Mammary microvascular endothelial cell (primary cell): ENCODE results near the gene SMG6. TPM values are rescaled to one million over a fixed set of nuclear protein-coding genes. Genes with fewer than 3 reads are reported as not detected.

Experiments used
- total RNA-seq: library from RNA; depleted of rRNA; stranded (reverse); fragments of >200 nt; gene quantifications from 2 replicates; pipeline ENCODE4 v1.2.3, GENCODE V29; 2015

SMG6 gene
- total RNA-seq, result 49.2 and 73.6 TPM in 2 replicates

DNA sequence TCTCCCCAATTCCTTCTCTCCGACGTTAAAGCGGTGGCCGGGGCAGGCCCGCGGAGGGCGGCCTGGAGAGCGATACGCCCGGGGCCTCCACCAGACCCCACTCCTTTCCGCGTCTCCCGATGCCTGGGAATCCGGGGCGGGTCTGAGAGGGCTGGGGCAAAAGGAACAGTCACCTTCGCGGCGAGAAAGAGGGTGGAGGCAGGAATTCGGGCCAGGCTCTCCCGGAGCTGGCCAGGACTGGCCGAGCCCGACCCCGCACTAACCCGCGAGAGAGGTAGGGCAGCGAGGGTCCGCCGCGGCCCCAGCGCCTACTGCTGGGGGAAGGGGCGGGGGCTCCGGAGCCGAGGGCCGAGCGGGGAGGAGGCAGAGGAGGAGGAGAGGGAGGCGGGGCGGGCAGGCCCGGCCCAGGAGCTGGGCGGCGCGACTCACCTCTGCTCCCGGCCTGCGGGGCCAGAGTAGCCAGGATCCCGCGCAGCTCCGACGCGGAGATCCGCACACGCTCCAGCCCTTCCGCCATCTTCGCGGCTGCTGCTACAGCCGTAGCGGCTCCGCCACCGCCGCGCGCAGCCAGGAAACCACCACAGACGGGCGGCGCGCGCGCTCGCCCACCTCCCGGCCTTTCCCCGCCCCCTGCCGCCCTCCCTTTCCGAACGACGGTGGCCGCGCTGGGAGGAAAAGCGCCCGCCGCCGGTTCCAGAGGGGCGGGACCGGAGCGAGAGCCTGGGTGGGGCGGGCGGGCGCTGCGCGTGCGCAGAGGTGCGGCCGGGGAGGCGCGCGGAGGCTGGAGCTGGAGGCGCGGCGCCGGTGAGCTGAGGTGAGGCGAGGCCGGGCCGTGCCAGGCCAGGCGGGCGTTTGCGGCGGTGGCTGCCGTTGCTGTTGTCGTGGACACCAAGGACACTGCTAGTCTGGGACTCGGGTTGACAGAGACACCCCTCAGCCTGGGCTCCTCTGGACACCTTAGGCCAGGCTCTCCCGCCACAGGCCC is at the start of gene SMG6, which contains the start of gene SRR:
SMG6 (minus strand) TSS at position 582 of the 985 bp plus-strand sequence; CDS start at position 517, 65 bp downstream.
SRR (plus strand) TSS at position 747 of the 985 bp plus-strand sequence. CDS start 11,611 bp downstream, outside the sequence.

DNA sequence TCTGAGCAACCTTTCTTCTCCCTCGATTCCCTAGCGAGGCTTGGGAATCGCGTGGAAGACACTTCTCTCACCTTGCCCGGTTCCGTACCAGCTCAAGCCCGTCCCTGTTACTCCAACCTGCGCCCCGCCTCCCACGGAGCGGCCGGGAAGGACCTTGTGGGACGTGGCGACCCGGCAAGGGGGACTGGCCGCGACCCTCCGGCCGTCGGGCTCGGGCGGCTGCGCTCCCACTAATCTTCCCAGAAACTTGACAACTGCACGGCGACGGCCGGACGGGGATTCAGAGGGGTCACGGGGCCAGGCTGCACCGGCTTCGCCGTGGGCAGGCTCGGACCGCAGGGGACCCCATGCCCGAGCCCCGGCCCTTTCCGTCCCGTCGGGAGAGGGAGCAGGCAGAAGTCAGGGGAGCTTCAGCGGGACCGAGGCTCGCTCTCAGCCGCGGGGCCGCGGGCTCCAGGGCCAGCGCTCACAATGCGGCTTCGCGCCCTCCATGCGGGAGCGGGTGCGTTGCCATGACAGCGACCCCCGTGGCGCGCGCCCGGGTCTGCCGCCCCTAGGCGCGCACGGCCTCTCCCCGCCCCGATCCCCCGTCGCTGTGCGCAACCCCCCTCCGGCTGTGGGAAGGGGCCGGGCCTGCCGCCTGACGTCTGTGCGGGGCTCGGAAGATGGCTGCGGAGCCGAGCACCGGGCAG is 33.4 kb upstream of the SMG6 start, which contains the start of gene SGSM2:
SGSM2 (plus strand) TSS at position 650 of the 692 bp plus-strand sequence. CDS start 188 bp downstream, outside the sequence.

DNA sequence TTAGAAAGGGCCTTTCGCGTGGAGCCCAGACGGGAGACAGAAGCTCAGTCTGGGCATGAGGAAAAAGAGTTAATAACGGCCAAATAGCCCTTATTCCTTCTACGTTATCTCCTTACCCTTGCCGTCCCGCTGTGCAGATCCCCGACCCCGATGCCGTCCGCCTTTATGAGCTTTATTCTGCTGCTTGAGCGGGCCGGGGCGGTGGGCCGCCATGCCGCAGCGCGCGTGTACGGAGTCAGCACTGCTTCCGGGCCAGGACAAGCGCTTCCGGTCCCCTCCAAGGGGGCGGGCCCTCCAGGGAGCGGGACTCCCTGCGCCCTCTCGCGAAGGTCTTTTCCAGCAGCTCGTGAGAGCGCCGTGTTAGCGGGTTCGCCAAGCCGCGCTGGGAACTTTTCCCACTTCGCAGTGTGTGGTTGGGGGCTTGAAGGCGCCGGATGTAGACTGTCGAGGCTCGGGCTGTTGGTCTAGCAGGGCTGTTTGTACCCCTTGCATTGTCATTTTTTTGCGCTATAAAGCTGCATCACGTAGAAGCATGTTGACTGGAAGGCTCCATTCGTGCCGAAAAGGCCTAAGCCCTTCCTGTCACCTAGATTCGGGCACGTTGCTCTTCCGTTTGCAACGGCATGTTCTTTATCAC is 32.7 kb upstream of the SMG6 start, which contains the start of gene TSR1:
TSR1 (minus strand) TSS at position 243 of the 637 bp plus-strand sequence; CDS start at position 213, 30 bp downstream.

DNA sequence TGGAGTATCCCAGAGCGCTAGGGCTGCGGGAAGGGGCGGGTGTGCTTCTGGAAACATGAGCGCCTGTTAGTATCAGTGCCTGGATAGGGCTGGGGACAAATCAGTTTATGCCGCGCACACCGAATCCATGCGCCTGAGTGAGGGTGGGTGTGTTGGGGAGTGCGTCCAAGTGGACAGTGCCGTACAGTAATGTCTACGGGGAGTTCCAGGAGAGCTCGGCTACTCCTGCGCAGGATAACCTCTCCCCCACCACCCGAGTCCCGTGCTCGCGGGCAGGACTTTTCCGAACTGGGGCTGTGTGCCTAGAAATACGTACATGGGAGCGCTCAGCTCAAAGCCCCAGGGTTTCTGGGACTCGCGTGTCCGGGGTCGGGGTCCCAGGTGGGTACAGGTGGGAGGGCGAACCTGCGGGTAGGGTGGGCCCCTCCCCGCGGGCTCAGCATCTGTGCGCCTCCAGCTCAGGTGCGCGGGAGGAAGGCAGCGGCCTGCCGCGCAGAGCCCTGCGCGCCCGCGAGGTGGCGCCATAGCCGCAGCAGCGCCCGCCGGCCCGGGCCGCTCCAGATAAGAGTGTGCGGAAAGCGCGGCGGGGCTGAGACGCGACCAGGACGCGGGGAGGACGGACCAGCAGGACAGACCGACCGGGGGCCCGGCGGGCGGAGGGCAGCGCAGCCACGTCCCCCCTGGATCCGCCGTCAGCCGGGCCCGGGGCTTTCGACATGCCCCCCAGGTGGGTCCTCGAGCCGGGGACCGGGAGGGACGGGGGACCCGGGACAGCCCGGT is 248.9 kb downstream of the SMG6 start, which contains the start of gene HIC1:
HIC1 (plus strand) TSS at position 592 of the 780 bp plus-strand sequence. CDS start 1,588 bp downstream, outside the sequence.

DNA sequence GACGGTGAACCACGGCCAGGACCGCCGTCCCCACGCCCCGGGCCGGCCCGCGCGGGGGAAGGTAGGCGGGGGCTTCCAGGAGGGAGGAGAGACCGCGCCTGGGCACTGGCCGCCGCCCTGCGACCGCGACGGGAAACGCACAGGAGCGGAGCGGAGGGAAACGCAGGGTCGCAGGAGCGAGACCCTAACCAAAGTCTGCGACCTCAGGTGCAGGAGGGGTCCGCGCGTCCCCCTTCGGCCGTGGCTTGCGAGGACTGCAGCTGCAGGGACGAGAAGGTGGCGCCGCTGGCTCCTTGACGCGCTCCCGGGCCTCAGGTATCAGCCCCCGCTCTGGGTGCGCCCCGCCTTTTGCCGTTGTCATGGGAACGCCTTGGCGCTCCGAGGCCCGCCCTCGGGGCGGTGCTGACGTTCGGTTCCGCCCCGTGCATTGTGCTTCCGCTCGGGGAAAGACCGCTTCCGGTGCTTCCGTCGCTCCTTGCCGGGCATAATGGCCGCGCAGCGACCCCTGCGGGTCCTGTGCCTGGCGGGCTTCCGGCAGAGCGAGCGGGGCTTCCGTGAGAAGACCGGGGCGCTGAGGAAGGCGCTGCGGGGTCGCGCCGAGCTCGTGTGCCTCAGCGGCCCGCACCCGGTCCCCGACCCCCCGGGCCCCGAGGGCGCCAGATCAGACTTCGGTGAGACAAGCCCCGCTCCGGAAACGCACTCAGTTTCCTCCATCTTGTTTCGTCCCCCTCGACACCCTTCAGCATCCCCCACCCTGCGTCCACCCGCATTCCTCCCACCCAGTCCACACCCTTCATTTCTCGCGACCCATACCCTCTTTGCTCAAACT is 261.8 kb downstream of the SMG6 start, which contains the start of gene OVCA2:
OVCA2 (plus strand) TSS at position 462 of the 829 bp plus-strand sequence; CDS start at position 488, 26 bp downstream.

DNA sequence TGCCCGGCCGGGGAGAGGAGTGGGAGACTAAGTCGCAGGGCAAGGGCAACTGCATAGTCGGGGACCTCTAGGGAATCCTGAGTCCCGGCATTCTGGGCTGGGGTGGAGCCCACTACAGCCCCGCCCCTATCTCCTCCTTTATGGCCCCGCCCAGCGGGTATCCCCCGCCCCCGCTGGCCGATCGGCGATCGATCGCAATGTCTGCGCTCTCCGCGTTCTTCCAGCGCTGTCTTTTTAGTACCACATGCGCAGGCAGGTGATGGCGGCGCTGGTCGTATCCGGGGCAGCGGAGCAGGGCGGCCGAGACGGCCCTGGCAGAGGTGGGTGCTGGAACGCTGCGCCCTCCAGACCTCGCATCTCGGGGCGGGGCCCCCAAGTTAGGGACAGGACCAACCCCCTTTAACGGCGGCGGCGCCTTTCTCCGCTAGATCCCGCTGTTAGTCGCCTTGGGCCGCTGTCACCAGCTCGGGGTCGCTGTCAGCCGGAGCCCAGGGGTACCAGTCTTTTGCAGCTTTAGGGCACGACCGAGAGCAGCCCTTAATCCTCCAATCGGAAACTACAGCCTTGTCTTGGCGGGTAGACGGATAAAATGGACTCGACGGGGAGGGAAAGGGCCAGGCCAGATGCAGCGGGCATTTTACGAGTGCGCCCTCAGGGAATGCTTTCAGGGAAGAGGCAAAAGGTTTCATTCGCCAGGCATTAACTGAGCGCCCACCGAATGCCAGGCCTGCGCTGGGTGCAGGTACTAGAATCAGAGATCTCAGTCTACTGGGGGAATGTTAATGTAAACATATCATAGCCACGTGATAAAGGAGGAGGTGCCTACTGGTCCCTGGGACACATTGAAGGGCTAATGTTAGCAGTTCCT is 273.4 kb downstream of the SMG6 start, which contains the start of gene DPH1:
DPH1 (plus strand) TSS at position 243 of the 868 bp plus-strand sequence; CDS start at position 260, 17 bp downstream.

DNA sequence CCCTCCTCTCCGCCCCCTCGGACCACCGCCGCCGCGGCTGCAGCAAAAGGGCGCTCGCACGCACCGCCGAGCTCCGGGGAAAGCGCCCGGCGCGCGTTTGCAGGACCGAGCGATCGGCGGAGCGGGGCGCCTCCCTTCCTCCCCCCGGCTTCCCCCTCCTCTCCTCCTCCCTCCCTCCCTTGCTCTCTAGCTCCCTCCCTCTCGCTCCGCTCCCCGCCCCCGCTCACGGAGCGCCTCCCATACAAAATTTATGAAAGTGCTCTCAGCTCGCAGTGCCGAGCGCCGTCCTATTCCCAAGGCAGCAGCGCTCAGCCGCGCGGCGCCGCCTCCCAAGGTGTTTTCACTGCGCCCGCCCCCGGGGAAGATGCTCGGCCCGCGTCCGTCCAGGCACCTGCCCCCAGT is 278.4 kb downstream of the SMG6 start, which contains the start of gene RTN4RL1:
RTN4RL1 (minus strand) TSS at position 115 of the 402 bp plus-strand sequence. CDS start 469 bp downstream, outside the sequence.

Other genes with a start within 250 kb of the SMG6 start
- 62.2 and 63.0 TPM in 2 replicates for gene HIC1, start 248.7 kb downstream of the SMG6 start, total RNA-seq
- gene SRR, start 165 bp upstream of the SMG6 start, total RNA-seq, result 23.2 and 37.7 TPM in 2 replicates
- 37.4 and 47.7 TPM in 2 replicates for gene TSR1, start 32.7 kb upstream of the SMG6 start, total RNA-seq
- 25.0 and 26.5 TPM in 2 replicates for gene SGSM2, start 33.7 kb upstream of the SMG6 start, total RNA-seq
- 4.0 and 5.5 TPM in 2 replicates for gene MNT, start 97.3 kb upstream of the SMG6 start, total RNA-seq
- 25.3 and 29.8 TPM in 2 replicates for gene METTL16, start 208.1 kb upstream of the SMG6 start, total RNA-seq